22Rv1 (cell line): ENCODE results near the gene SHD.

Experiments used
- CTCF ChIP-seq: fragments of 450-650 bp; IDR thresholded peaks from 2 replicates; pipeline ENCODE4 v1.5.1; 2017; ENCODE audit warnings: mild to moderate bottlenecking
- ZFX ChIP-seq: fragments of 450-650 bp; IDR thresholded peaks from 2 replicates; pipeline ENCODE4 v1.6.1; 2017; ENCODE audit warnings: antibody characterized with exemption, borderline replicate concordance

GRCh38 chr19:4328243-4328990 is 49.4 kb downstream of the SHD start:
- TF ChIP-seq CTCF (no peak), ZFX (no peak)
